Mesothelial cell of epicardium (in vitro differentiated cells): ENCODE data around the gene TBCCD1. TPM values are rescaled to one million over a fixed set of nuclear protein-coding genes. Genes with fewer than 3 reads are reported as not detected.
"Not testable (repeated sequence)": the region's sequence is repeated elsewhere in the genome, so short reads cannot be mapped to it uniquely, and the experiment has no call there.

Experiments used
- DNase-seq, 2 experiments: peaks; one replicate each; pipeline ENCODE4 v3.0.0; 2021; ENCODE audit warnings: low spot score in 2 of 2; ENCODE audit not compliant: unreplicated experiment in 2 of 2
- H3K27ac Mint-ChIP-seq: 2 replicates; pipeline ENCODE4 v1.8.0; 2021; ENCODE audit warnings: mixed read lengths
- H3K27me3 Mint-ChIP-seq: 2 replicates; pipeline ENCODE4 v1.8.0; 2021; ENCODE audit warnings: low read depth, mixed read lengths
- H3K36me3 Mint-ChIP-seq: 2 replicates; pipeline ENCODE4 v1.8.0; 2021; ENCODE audit warnings: mixed read lengths
- H3K4me1 Mint-ChIP-seq: 2 replicates; pipeline ENCODE4 v1.8.0; 2021; ENCODE audit warnings: mixed read lengths
- H3K4me3 Mint-ChIP-seq: 2 replicates; pipeline ENCODE4 v1.8.0; 2021; ENCODE audit warnings: mild to moderate bottlenecking, moderate library complexity, mixed read lengths
- H3K9me3 Mint-ChIP-seq: 2 replicates; pipeline ENCODE4 v1.8.0; 2021; ENCODE audit warnings: mixed read lengths
- CTCF ChIP-seq: fragments of 200-600 bp; sonication (generic); IDR thresholded peaks from one replicate; pipeline ENCODE4 v1.5.0; 2021; ENCODE audit warnings: antibody characterized with exemption; ENCODE audit not compliant: unreplicated experiment
- total RNA-seq: library from RNA; stranded (reverse); gene quantifications from 3 replicates; pipeline ENCODE4 v1.2.1, GENCODE V29; 2021

Gene TBCCD1
- total RNA-seq, 1 donor from 2014 or later, result 14.5 TPM

GRCh38 chr3:186590580-186591295 lies 23.6 kb upstream of the TBCCD1 start:
- Mint-ChIP-seq H3K4me3 (no peak overlapping the region), H3K4me1 (no peaks in the 10 kb centered on the region), H3K9me3 (no peaks in the 10 kb centered on the region), H3K36me3 (peaks cover 3% of the 10 kb centered on the region), H3K27me3 (no peaks in the 10 kb centered on the region), H3K27ac (no peak overlapping the region)
- no peak for TF ChIP-seq CTCF
- no peak for DNase-seq

GRCh38 chr3:186589856-186590579 lies 22.9 kb upstream of the TBCCD1 start:
- Mint-ChIP-seq H3K27me3 (no peaks in the 10 kb centered on the region), H3K4me3 (no peak overlapping the region), H3K4me1 (no peaks in the 10 kb centered on the region), H3K9me3 (no peaks in the 10 kb centered on the region), H3K27ac (no peak overlapping the region), H3K36me3 (peaks cover 6% of the 10 kb centered on the region)
- DNase-seq, result no peak
- no peak for TF ChIP-seq CTCF

- peak; percentile 29 for TF ChIP-seq CTCF
- H3K9me3 Mint-ChIP-seq, result no peaks in the 10 kb centered on the region
- no peaks in the 10 kb centered on the region for H3K27me3 Mint-ChIP-seq
- no peak overlapping the region for H3K27ac Mint-ChIP-seq
- no peak for DNase-seq
- no peak overlapping the region for H3K4me3 Mint-ChIP-seq
- peaks cover 14% of the 10 kb centered on the region for H3K36me3 Mint-ChIP-seq
- H3K4me1 Mint-ChIP-seq, result no peaks in the 10 kb centered on the region
Measured at GRCh38 chr3:186589121-186589520, 22.0 kb upstream of the TBCCD1 start.

- Mint-ChIP-seq H3K4me1 (no peaks in the 10 kb centered on the region), H3K27ac (no peak overlapping the region), H3K27me3 (no peaks in the 10 kb centered on the region), H3K9me3 (no peaks in the 10 kb centered on the region), H3K36me3 (peaks cover 16% of the 10 kb centered on the region), H3K4me3 (no peak overlapping the region)
- TF ChIP-seq CTCF, result no peak
- DNase-seq, result no peak
Measured at GRCh38 chr3:186588632-186589031, 21.5 kb upstream of the TBCCD1 start.

GRCh38 chr3:186587183-186587582 lies 20.0 kb upstream of the TBCCD1 start:
- no peak for DNase-seq
- H3K27ac Mint-ChIP-seq, result no peak overlapping the region
- no peaks in the 10 kb centered on the region for H3K4me1 Mint-ChIP-seq
- H3K4me3 Mint-ChIP-seq, result no peak overlapping the region
- no peaks in the 10 kb centered on the region for H3K27me3 Mint-ChIP-seq
- H3K36me3 Mint-ChIP-seq, result peaks cover 21% of the 10 kb centered on the region
- no peak for TF ChIP-seq CTCF
- H3K9me3 Mint-ChIP-seq, result no peaks in the 10 kb centered on the region

- H3K4me3 Mint-ChIP-seq, H3K4me1 Mint-ChIP-seq, H3K9me3 Mint-ChIP-seq, DNase-seq, H3K27me3 Mint-ChIP-seq, H3K27ac Mint-ChIP-seq: not testable (repeated sequence)
- peaks cover 27% of the 10 kb centered on the region for H3K36me3 Mint-ChIP-seq
Measured at GRCh38 chr3:186586245-186586644, 19.1 kb upstream of the TBCCD1 start.
